ENCODE measurements around the gene SLC27A4. TPM values are rescaled to one million over a fixed set of nuclear protein-coding genes. Genes with fewer than 3 reads are reported as not detected.
A peak's percentile ranks its signal among the peaks of the same experiment; 100 is the strongest.

The SLC27A4 gene
- total and polyA plus RNA-seq, 5 experiments from 2014 or later = 5.0 to 13.5 (median 7.0) TPM

DNA sequence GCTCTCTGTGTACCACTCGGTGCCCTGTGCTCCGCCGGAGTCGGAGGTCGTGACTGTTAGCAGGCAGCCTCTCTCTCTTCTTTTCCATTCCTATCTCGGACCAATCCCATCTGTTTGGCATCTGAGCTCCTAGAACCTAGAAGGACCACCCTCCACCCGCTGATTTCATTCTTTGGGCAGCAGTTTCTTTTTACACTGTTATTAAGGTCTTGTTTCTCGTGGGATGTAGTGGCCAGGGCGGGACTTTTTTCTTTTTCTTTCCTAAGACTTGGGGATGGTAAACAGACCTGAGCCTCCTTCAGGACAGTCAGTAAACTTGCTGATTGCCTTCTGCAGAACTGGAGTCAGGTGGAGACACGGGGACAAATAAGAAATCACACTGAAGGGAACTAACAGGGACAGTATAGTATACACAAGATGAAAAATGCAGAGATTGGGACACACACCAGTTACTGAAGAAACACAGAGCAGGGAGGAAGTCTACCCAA lies 31.3 kb downstream of the SLC27A4 start:
- H3K36me3 Mint-ChIP-seq = peaks cover 0 to 24% (median 3%) of the 10 kb centered on the region in 3 donors
- ATAC-seq (no peak), DNase-seq (no peak)
- POLR2A ChIA-PET = interaction anchor here (0.5 to 2.2 kb wide), 18 partner anchors 8 to 457 kb away, joined by 3 to 20 read pairs (median 3); partner anchors contain the start of genes ENDOG, GOLGA2, ODF2 and SWI5
- peak overlapping the region; percentile 95 to 99 (median 98) for H3K27ac Mint-ChIP-seq
- H3K9me3 Mint-ChIP-seq = no peaks in the 10 kb centered on the region
- H3K4me3 Mint-ChIP-seq = peak overlapping the region; percentile 89 to 99 (median 97)
- peaks cover 0 to 5% (median 0%) of the 10 kb centered on the region in 5 donors for H3K27me3 Mint-ChIP-seq
- peaks cover 19 to 43% (median 36%) of the 10 kb centered on the region in 4 donors for H3K4me1 Mint-ChIP-seq

DNA sequence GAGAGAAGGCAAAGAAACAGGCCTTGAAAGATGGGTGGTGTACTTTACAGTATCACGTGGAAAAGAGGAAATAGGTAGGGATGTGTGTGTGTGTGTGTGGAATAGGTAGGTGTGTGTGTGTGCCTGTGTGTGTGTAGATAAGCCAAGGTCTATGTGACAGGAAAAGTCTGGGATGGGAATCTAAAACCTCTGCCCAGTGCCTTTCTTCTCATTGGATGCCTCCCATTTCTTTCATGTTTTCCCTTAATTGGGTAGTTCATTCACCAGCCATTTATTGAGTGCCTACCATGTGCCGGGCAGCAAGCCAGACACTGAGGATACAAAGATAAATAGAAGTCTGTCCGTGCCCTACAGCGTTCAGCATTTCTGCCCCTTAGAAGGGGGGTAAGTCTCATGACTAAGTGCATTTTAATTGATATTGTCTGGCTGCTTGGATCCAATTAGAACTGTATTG lies 31.9 kb downstream of the SLC27A4 start:
- no peak for DNase-seq
- peaks cover 19 to 43% (median 36%) of the 10 kb centered on the region in 4 donors for H3K4me1 Mint-ChIP-seq
- peak overlapping the region; percentile 95 to 99 (median 98) for H3K27ac Mint-ChIP-seq
- H3K9me3 Mint-ChIP-seq = no peaks in the 10 kb centered on the region
- ATAC-seq = no peak
- POLR2A ChIA-PET = interaction anchor here (0.8 to 2.2 kb wide), 7 partner anchors 7 to 133 kb away, joined by 3 to 20 read pairs (median 3); partner anchors contain the start of genes GOLGA2, ODF2 and SWI5
- peak overlapping the region; percentile 89 to 99 (median 97) for H3K4me3 Mint-ChIP-seq
- H3K36me3 Mint-ChIP-seq = peaks cover 0 to 28% (median 3%) of the 10 kb centered on the region in 3 donors
- peaks cover 0 to under 1% (median 0%) of the 10 kb centered on the region in 5 donors for H3K27me3 Mint-ChIP-seq

DNA sequence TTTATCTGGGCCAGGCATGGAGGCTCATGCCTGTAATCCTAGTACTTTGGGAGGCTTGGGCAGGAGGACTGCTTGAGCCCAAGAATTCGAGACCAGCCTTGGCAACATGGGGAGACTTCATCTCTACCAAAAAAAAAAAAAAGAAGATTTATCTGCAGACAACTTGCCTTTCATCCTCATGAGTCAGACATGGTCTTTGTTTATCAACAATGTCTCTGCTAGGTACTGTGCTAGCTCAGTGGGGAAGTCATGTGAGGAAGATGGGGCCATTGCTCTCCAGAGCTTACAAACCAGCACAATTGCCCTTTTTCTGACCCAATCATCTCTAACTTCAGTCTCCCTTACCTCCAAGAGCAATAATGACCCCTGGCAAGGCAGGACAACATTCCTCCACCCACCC lies 32.5 kb downstream of the SLC27A4 start:
- no peaks in the 10 kb centered on the region for H3K9me3 Mint-ChIP-seq
- H3K36me3 Mint-ChIP-seq = peaks cover 0 to 29% (median 3%) of the 10 kb centered on the region in 3 donors
- DNase-seq (no peak), ATAC-seq (no peak)
- POLR2A ChIA-PET = interaction anchor here (1.8 kb wide), 1 partner anchor 11 kb away, joined by 5 read pairs; no protein-coding TSS in a partner anchor
- H3K4me1 Mint-ChIP-seq = peaks cover 19 to 43% (median 36%) of the 10 kb centered on the region in 4 donors
- H3K27ac Mint-ChIP-seq = peak overlapping the region in 8 of 10 donors; percentile 9 to 99 (median 97)
- H3K27me3 Mint-ChIP-seq = no peaks in the 10 kb centered on the region
- peak overlapping the region; percentile 89 to 99 (median 97) for H3K4me3 Mint-ChIP-seq

DNA sequence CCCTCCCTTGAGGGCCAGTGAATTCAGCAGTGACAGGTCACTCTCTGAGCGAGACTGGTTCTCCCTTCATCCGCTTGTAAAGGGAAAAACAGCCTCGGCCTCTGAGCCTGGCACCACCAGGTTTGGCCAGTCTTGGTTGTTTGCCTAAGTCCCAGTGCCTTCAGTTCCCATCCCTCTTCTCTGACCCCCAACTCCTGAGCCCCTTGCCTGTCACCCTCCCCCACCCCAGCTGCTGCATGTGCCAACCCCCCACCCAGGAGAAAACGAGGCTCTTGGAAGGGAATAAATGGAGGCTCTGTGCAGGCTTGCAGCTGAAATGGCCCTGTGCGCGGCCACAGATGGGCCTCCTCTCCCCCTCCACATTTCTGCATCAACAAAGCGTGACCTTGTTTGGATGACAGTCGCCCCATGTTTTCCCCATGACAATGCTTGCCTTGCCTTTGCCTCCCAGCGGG lies 33.9 kb downstream of the SLC27A4 start:
- Mint-ChIP-seq H3K4me3 (peak overlapping the region in 1 of 10 donors; percentile 14), H3K27ac (no peak overlapping the region), H3K9me3 (no peaks in the 10 kb centered on the region), H3K4me1 (peaks cover 19 to 48% (median 36%) of the 10 kb centered on the region in 4 donors), H3K36me3 (peaks cover 0 to 41% (median 9%) of the 10 kb centered on the region in 3 donors), H3K27me3 (no peaks in the 10 kb centered on the region)
- ATAC-seq (no peak), DNase-seq (no peak)
- POLR2A ChIA-PET = no interaction called here

DNA sequence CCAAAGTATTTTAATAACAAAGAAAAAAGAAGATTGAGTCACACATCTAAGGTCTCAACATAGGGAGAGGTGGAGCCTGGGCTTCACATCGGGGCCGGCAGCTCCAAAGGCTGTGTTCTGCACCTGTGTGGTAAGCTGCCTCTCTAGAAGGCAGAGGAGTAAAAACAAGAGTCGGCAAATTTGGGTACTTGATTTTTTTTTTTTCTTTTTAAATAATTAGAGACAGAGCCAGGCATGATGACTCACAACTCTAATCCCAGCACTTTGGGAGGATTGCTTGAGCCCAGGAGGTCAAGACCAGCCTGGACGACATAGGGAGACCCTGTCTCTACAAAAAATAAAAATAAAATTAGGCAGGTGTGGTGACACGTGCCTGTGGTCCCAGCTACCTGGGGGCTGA lies 35.5 kb downstream of the SLC27A4 start:
- Mint-ChIP-seq H3K36me3 (peaks cover 0 to 53% (median 9%) of the 10 kb centered on the region in 3 donors), H3K27me3 (no peaks in the 10 kb centered on the region), H3K27ac (no peak overlapping the region), H3K4me1 (peaks cover 13 to 39% (median 27%) of the 10 kb centered on the region in 4 donors), H3K4me3 (no peak overlapping the region), H3K9me3 (no peaks in the 10 kb centered on the region)
- ATAC-seq = no peak
- DNase-seq = no peak
- POLR2A ChIA-PET = no interaction called here

DNA sequence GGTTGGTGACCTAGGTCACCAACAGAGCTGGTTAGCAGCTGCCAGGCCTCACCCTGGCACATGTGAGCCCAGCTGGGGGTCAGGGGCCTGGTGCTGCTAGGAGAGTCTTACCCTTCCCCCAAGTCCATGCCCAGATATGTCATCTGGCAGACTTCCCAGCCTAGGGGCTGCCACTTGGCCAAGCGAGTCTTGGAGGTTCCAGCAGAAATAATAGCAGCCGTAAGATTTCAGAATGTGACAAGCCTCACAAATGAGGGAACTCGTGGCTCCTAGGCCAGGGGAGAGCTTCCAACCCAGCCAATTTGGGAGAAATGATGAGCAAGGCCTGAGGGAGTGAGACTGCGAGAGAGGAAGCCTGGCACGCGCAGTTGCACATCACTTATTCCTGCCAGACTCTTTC lies 41.9 kb downstream of the SLC27A4 start:
- DNase-seq (no peak), ATAC-seq (no peak)
- Mint-ChIP-seq H3K4me1 (peaks cover 0 to 8% (median 4%) of the 10 kb centered on the region in 4 donors), H3K27ac (no peak overlapping the region), H3K36me3 (peaks cover 0 to 58% (median 16%) of the 10 kb centered on the region in 3 donors), H3K27me3 (no peaks in the 10 kb centered on the region), H3K4me3 (no peak overlapping the region), H3K9me3 (no peaks in the 10 kb centered on the region)
- POLR2A ChIA-PET = no interaction called here

DNA sequence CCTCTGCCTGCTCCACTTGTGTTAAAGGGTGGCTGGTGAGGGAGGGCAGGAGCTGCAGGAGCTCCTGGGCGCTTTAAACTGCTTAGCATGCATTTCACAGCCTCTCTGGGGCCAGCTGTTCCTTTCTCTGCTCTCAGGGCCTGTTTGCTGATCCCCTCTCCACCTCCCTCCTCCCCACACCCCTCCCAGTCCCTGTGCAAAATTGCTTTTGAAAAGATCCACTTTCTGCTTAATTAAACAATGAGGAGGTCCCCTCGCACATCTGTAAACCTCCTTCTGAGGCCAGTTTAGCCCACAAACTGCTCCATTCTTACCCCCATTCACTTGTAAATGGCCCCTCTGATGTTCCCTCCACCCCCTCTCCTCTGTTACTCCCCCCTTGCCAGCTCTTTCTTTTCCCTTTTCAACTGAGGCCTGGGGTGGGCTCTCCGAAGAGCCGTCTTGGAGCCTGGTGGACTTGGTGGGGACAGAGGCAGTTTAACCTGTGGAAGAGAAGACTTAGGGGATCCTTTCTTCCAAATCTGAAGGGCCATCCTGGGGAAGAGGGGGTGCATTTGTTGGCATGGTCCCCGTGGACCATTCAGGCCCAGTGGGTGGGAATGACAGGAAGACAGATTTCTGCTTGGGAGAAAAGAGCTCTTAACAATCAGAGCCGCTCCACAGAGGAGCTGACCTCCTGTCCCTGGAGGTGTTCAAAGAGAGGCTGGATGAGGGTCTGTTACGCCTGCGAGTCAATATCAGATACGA lies 42.9 kb downstream of the SLC27A4 start:
- H3K36me3 Mint-ChIP-seq = peaks cover 0 to 62% (median 20%) of the 10 kb centered on the region in 3 donors
- no peaks in the 10 kb centered on the region for H3K9me3 Mint-ChIP-seq
- ATAC-seq = no peak
- DNase-seq = no peak
- H3K27me3 Mint-ChIP-seq = no peaks in the 10 kb centered on the region
- H3K4me1 Mint-ChIP-seq = peaks cover 0 to 8% (median 3%) of the 10 kb centered on the region in 4 donors
- H3K27ac Mint-ChIP-seq = no peak overlapping the region
- POLR2A ChIA-PET = interaction anchor here (1.8 kb wide), 1 partner anchor 11 kb away, joined by 5 read pairs; the partner anchor contains the start of gene URM1
- no peak overlapping the region for H3K4me3 Mint-ChIP-seq

DNA sequence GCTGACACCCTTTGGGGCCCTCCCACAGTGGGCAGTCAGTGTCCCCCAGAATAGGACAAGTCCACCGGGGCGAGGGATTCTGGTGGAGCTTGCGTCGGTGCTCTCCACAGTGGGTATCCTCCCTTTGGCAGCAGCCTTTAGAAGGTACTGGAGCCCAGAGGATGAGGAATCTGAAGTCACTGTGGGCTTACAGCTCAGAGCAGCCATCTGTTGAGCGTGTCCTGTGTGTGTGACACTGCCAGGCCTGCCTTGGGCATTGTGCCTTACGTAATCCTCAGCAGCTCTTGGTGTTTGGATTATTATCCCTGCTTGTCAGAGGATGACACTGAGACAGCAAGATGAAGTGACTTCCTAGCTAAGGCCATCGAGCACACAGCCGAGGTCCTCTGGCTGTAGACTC lies 43.5 kb downstream of the SLC27A4 start:
- DNase-seq = no peak
- H3K4me3 Mint-ChIP-seq = no peak overlapping the region
- peaks cover 0 to 8% (median 2%) of the 10 kb centered on the region in 4 donors for H3K4me1 Mint-ChIP-seq
- H3K27ac Mint-ChIP-seq = no peak overlapping the region
- no peaks in the 10 kb centered on the region for H3K27me3 Mint-ChIP-seq
- peaks cover 0 to 62% (median 16%) of the 10 kb centered on the region in 3 donors for H3K36me3 Mint-ChIP-seq
- H3K9me3 Mint-ChIP-seq = no peaks in the 10 kb centered on the region
- no peak for ATAC-seq
- POLR2A ChIA-PET = interaction anchor here (1.8 kb wide), 1 partner anchor 12 kb away, joined by 5 read pairs; the partner anchor contains the start of gene URM1

DNA sequence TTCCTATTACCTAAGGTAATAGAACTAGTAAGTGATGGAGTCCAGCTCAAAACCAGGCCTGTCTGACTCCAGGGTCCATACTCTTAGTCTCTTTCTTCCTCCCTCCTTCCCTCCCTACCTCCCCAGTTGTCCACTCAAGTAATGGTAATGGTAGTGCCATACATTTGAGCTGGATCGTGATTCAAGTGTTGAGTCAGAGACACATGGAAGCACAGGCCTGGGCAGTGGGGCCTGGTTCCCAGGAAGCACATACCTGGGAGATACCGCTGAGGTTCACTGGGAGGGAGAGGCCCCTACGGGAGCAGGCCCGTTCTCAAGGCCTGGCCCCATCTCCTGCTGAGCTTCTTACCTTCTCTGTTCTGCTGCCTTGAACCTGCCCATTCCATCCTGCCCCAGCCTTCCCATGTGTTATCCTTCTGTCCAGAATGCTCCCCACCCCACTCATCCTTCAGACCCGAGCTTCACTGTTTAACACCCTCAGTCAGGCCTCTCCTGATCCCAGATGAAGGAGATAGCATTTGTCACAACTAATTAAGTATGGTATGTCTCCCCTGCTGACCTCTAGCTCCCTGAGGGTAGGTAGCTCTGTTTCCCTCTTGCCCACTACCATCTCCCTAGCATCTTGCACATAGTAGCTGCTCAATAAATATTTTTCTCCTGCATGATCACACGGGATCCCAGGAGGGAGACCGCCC lies 44.6 kb downstream of the SLC27A4 start:
- Mint-ChIP-seq H3K9me3 (no peaks in the 10 kb centered on the region), H3K4me1 (peaks cover 0 to 8% (median 2%) of the 10 kb centered on the region in 4 donors), H3K36me3 (peaks cover 0 to 63% (median 14%) of the 10 kb centered on the region in 3 donors), H3K27ac (peak overlapping the region in 2 of 10 donors; percentile 52 to 57), H3K4me3 (no peak overlapping the region), H3K27me3 (no peaks in the 10 kb centered on the region)
- POLR2A ChIA-PET = interaction anchor here (0.6 to 1.8 kb wide), 2 partner anchors 13 to 1110 kb away, joined by 5 to 6 read pairs; partner anchors contain the start of gene URM1
- ATAC-seq (no peak), DNase-seq (no peak)

DNA sequence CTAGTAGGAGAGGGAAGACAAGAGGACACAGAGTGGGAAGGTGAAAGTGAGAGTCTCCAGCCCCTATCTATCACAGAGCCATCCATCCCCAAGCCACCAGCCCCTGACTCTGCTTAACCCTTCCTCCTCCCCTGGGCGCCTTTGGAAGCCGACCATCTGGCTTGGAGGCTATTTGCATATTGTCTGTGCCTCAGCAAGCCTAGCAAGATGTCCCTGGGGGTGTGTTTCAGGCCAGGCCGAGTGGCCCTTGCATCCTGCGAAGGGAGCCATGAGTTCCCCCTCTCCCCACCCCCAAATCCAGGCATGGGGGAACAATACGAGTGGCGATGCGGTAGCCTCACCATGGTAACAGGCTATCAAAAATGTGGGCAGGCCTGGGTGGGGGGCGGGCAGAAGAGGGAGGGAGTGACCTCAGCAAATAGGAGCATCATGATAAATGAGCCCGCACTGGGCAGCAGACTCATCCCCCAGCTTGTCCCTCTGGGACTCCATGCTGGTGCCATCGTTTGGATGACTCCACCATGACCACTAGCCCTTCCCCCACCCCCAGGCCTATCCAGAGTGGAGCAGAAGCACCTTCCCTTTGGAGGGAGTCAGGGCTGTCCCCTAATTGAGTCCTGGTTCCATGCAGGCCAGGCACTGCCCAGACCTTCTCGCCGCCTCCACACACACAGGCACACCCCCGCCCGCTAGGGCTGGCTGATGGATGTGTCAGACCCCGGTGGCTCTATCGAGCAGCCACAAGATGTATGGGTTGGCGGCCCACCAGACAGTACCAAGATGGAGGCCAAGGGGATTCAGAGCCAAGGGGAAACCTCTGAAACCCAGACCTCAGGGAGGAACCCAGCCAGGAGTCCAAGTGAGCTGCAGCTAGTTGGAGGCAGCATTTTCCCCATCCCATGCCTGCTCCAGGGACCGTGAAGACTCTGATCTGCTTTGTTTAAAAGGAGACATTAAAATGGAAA lies 45.5 kb downstream of the SLC27A4 start:
- no peaks in the 10 kb centered on the region for H3K27me3 Mint-ChIP-seq
- peak overlapping the region in 2 of 10 donors; percentile 33 to 57 for H3K27ac Mint-ChIP-seq
- H3K4me1 Mint-ChIP-seq = peaks cover 0 to 8% (median 2%) of the 10 kb centered on the region in 4 donors
- no peaks in the 10 kb centered on the region for H3K9me3 Mint-ChIP-seq
- no peak for DNase-seq
- POLR2A ChIA-PET = no interaction called here
- H3K4me3 Mint-ChIP-seq = no peak overlapping the region
- no peak for ATAC-seq
- peaks cover 0 to 58% (median 14%) of the 10 kb centered on the region in 3 donors for H3K36me3 Mint-ChIP-seq

DNA sequence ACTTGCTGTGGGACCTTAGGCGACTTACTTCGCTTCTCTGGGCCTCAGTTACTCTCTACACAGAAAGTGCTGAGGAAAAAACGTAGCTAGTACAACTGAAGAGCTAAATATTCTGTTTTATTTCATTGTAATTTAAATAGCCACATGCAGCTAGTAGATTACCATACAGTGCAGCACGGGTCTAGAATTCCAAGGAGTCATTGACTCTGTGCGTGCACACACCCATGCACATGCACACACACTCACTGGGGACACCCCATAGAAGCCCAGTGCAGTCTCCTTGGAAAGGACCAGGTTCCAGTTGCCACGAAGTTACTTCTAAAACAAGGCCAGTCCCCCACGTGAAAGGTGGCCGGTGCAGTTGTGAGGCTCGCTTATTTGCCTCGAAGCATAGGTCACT lies 47.8 kb downstream of the SLC27A4 start:
- Mint-ChIP-seq H3K27me3 (no peaks in the 10 kb centered on the region), H3K27ac (no peak overlapping the region), H3K36me3 (peaks cover 0 to 61% (median 26%) of the 10 kb centered on the region in 3 donors), H3K9me3 (no peaks in the 10 kb centered on the region), H3K4me1 (peaks cover 0 to 6% (median 0%) of the 10 kb centered on the region in 4 donors), H3K4me3 (no peak overlapping the region)
- POLR2A ChIA-PET = no interaction called here
- DNase-seq (no peak), ATAC-seq (no peak)
